K562 (cell line): Measurements from ENCODE around the gene SLC26A6.
A peak's percentile ranks its signal among the peaks of the same experiment; 100 is the strongest.

Experiments
- CHD1 ChIP-seq: fragments of 200-600 bp; sonication (generic); IDR thresholded peaks from one replicate; pipeline ENCODE4 v1.6.1; 2012; ENCODE audit warnings: mild to moderate bottlenecking, moderate library complexity, low read length, inconsistent platforms
- CTCF ChIP-seq, 3 experiments: IDR thresholded peaks in 2 of 3; conservative IDR thresholded peaks in 1 of 3; 2 replicates each; pipeline ENCODE4 v1.5.1; 2011 to 2012; ENCODE audit warnings: low read length in 3 of 3, mild to moderate bottlenecking in 3 of 3, control low read depth in 2 of 3, improper control_type of control experiment in 1 of 3, inconsistent platforms in 1 of 3, low read depth in 1 of 3, mixed read lengths in 1 of 3, moderate library complexity in 1 of 3; ENCODE audit not compliant: insufficient read depth in 2 of 3
- HDAC2 ChIP-seq: fragments of 450-650 bp; IDR thresholded peaks from 2 replicates; pipeline ENCODE4 v1.6.1; 2016; ENCODE audit warnings: mild to moderate bottlenecking
- NFATC3 ChIP-seq: fragments of 450-650 bp; IDR thresholded peaks from 2 replicates; pipeline ENCODE4 v1.6.1; 2017; ENCODE audit warnings: mild to moderate bottlenecking
- POLR2AphosphoS5 ChIP-seq: IDR thresholded peaks from 2 replicates; pipeline ENCODE4 v1.6.1; 2011; ENCODE audit warnings: mild to moderate bottlenecking, low read depth, low read length, moderate library complexity; ENCODE audit not compliant: control insufficient read depth, insufficient read depth
- TRIM28 ChIP-seq: fragments of 450-650 bp; IDR thresholded peaks from 2 replicates; pipeline ENCODE4 v1.6.1; 2017
- ZNF75A ChIP-seq: fragments of 450-650 bp; formaldehyde crosslinking; IDR thresholded peaks from 2 replicates; pipeline ENCODE4 v1.4.0; 2020; ENCODE audit warnings: mild to moderate bottlenecking

GRCh38 chr3:48635222-48636021, at the start of gene SLC26A6:
- TF ChIP-seq NFATC3 (no peak), TRIM28 (no peak), CHD1 (no peak), HDAC2 (0 out of 2 replicates have a peak, but pooled peaks have one; percentile 49), CTCF (IDR thresholded peaks at IDR 0.05 in 2 of 3, conservative IDR thresholded peaks at IDR 0.05 in 1 of 3; ENCODE audit: insufficient read depth in 2 of 3, low read depth in 1 of 3, low read length in 3 of 3) (peak; percentile 65 to 78 (median 70)), ZNF75A (CRISPR knock-in tag) (no peak), POLR2AphosphoS5 (no peak)
